Ovary (tissue), 3 donors: Measurements from ENCODE around the gene CLASP1.

Experiments
- EP300 ChIP-seq: sonication (generic); formaldehyde crosslinking; IDR thresholded peaks from one replicate; pipeline ENCODE4 v1.6.1; 2017; ENCODE audit warnings: antibody characterized with exemption
- POLR2A ChIP-seq: fragments of 450-650 bp; IDR thresholded peaks from one replicate; pipeline ENCODE4 v1.6.1; 2017; ENCODE audit warnings: antibody characterized with exemption, mild to moderate bottlenecking, moderate library complexity
- TF ChIP-seq, protein P1 (sequence below), 3 donors: fragments of 450-650 bp in 2 of 3; fragments of 200-600 bp in 1 of 3; IDR thresholded peaks; one replicate each; pipeline versions ENCODE4 v1.5.1 to v1.8.0; 2016 to 2022; ENCODE audit warnings: antibody characterized with exemption in 3 of 3, mild to moderate bottlenecking in 1 of 3
- donor health status: DM: no; HTN: no; CAD: no.

DNA sequence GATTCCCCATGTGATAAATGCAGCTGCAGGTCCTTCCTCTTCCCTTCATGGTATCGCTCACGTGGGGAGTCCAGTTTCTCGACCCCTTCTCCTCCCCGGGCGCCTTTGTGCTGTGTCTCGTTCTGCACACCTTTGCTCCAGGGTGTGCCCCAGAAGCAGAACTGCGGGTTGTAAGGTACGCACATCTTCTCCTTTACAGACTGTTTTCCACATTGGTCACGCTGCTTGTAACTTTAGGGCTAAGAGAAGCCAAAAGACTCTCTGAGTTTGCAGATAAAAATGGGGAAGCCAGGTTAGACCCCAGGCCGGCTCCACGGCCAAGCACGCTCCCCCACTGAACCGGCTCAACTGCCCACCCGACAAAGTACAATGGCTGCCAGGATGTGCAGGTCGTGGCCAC lies 318.3 kb downstream of the CLASP1 start:
- TF ChIP-seq, protein P1, sequence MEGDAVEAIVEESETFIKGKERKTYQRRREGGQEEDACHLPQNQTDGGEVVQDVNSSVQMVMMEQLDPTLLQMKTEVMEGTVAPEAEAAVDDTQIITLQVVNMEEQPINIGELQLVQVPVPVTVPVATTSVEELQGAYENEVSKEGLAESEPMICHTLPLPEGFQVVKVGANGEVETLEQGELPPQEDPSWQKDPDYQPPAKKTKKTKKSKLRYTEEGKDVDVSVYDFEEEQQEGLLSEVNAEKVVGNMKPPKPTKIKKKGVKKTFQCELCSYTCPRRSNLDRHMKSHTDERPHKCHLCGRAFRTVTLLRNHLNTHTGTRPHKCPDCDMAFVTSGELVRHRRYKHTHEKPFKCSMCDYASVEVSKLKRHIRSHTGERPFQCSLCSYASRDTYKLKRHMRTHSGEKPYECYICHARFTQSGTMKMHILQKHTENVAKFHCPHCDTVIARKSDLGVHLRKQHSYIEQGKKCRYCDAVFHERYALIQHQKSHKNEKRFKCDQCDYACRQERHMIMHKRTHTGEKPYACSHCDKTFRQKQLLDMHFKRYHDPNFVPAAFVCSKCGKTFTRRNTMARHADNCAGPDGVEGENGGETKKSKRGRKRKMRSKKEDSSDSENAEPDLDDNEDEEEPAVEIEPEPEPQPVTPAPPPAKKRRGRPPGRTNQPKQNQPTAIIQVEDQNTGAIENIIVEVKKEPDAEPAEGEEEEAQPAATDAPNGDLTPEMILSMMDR (IDR thresholded peaks at IDR 0.05) = no peak
- TF ChIP-seq EP300 (no peak), POLR2A (no peak)
